ENCODE data around the gene TPPP3. TPM values are rescaled to one million over a fixed set of nuclear protein-coding genes. Genes with fewer than 3 reads are reported as not detected.

Gene TPPP3
- total RNA-seq, 1 donor from 2014 or later, result 0.46 TPM

GRCh38 chr16:67438098-67438791 is 44.9 kb upstream of the TPPP3 start:
- TF ChIP-seq, protein P1, sequence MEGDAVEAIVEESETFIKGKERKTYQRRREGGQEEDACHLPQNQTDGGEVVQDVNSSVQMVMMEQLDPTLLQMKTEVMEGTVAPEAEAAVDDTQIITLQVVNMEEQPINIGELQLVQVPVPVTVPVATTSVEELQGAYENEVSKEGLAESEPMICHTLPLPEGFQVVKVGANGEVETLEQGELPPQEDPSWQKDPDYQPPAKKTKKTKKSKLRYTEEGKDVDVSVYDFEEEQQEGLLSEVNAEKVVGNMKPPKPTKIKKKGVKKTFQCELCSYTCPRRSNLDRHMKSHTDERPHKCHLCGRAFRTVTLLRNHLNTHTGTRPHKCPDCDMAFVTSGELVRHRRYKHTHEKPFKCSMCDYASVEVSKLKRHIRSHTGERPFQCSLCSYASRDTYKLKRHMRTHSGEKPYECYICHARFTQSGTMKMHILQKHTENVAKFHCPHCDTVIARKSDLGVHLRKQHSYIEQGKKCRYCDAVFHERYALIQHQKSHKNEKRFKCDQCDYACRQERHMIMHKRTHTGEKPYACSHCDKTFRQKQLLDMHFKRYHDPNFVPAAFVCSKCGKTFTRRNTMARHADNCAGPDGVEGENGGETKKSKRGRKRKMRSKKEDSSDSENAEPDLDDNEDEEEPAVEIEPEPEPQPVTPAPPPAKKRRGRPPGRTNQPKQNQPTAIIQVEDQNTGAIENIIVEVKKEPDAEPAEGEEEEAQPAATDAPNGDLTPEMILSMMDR (IDR thresholded peaks at IDR 0.05; ENCODE audit: insufficient read depth, low read length, poor library complexity, severe bottlenecking), result no peak
- Histone ChIP-seq H3K36me3 (ENCODE audit: control insufficient read depth, insufficient read depth, low read length) (peaks cover 3% of the 10 kb centered on the region), H3K4me3 (ENCODE audit: low read depth, low read length) (no peak overlapping the region), H3K27me3 (ENCODE audit: control insufficient read depth, insufficient read depth, low read length) (no peaks in the 10 kb centered on the region)
- no peak for DNase-seq (ENCODE audit: low read depth)

GRCh38 chr16:67437513-67437912 is 44.2 kb upstream of the TPPP3 start:
- no peak for DNase-seq (ENCODE audit: low read depth)
- Histone ChIP-seq H3K36me3 (ENCODE audit: control insufficient read depth, insufficient read depth, low read length) (peaks cover 3% of the 10 kb centered on the region), H3K27me3 (ENCODE audit: control insufficient read depth, insufficient read depth, low read length) (peaks cover 2% of the 10 kb centered on the region), H3K4me3 (ENCODE audit: low read depth, low read length) (no peak overlapping the region)
- TF ChIP-seq, protein P1 (IDR thresholded peaks at IDR 0.05; ENCODE audit: insufficient read depth, low read length, poor library complexity, severe bottlenecking), result no peak

DNA sequence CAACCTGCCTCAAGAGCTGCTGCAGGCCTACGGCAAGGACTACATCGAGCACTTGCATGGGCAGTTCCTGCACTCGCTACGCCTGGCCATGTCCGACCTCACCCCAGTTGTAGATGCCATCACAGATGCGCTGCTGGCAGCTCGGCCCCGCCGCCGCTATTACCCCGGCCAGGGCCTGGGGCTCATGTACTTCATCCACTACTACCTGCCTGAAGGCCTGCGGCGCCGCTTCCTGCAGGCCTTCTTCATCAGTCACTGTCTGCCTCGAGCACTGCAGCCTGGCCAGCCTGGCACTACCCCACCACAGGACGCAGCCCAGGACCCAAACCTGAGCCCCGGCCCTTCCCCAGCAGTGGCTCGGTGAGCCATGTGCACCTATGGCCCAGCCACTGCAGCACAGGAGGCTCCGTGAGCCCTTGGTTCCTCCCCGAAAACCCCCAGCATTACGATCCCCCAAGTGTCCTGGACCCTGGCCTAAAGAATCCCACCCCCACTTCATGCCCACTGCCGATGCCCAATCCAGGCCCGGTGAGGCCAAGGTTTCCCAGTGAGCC is 43.4 kb upstream of the TPPP3 start:
- no peak overlapping the region for H3K4me3 ChIP-seq (ENCODE audit: low read depth, low read length)
- no peak for DNase-seq (ENCODE audit: low read depth)
- peaks cover 2% of the 10 kb centered on the region for H3K27me3 ChIP-seq (ENCODE audit: control insufficient read depth, insufficient read depth, low read length)
- peaks cover 3% of the 10 kb centered on the region for H3K36me3 ChIP-seq (ENCODE audit: control insufficient read depth, insufficient read depth, low read length)
- TF ChIP-seq, protein P1 (IDR thresholded peaks at IDR 0.05; ENCODE audit: insufficient read depth, low read length, poor library complexity, severe bottlenecking), result no peak

- H3K36me3 ChIP-seq (ENCODE audit: control insufficient read depth, insufficient read depth, low read length), result peaks cover 3% of the 10 kb centered on the region
- no peak for DNase-seq (ENCODE audit: low read depth)
- no peak overlapping the region for H3K4me3 ChIP-seq (ENCODE audit: low read depth, low read length)
- TF ChIP-seq, protein P1 (IDR thresholded peaks at IDR 0.05; ENCODE audit: insufficient read depth, low read length, poor library complexity, severe bottlenecking), result no peak
- H3K27me3 ChIP-seq (ENCODE audit: control insufficient read depth, insufficient read depth, low read length), result peaks cover 6% of the 10 kb centered on the region
Measured at GRCh38 chr16:67435758-67436164, 42.5 kb upstream of the TPPP3 start.

DNA sequence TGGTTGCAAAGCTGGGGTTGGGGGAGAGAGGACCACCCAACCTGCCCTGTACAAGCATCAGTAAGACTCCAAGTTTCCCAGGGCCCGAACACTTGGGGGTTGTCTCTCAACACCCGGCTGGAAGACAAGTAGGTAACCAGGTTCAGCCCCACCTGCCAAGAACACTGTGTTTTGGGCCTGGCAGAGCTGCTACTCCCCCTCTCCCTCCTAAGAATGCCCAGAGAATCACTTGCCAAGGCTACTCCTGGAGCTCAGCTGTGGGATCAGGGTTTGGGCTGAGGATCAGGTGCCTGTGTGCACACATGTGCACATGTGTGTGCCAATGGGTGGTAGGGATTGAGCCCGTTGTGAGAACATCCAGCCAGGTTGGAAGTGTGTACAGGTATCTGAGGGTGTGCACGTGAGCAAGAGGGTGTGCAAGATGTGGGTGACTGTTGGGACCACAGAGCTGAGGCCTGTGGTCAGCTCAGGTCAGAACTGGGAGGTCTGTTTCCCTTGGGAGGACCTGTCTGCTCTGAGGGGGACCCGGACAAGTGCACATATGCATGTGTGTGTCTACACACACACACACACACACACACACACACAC is 39.9 kb upstream of the TPPP3 start:
- peaks cover 30% of the 10 kb centered on the region for H3K27me3 ChIP-seq (ENCODE audit: control insufficient read depth, insufficient read depth, low read length)
- H3K36me3 ChIP-seq (ENCODE audit: control insufficient read depth, insufficient read depth, low read length), result no peaks in the 10 kb centered on the region

More for the DNA sequence above, 39.9 kb upstream of the TPPP3 start:
- H3K4me3 ChIP-seq (ENCODE audit: low read depth, low read length), result no peak overlapping the region
- TF ChIP-seq, protein P1 (IDR thresholded peaks at IDR 0.05; ENCODE audit: insufficient read depth, low read length, poor library complexity, severe bottlenecking), result no peak
- no peak for DNase-seq (ENCODE audit: low read depth)

All from kidney epithelial cell (primary cell).